ENCODE measurements around the gene GIMAP6. TPM values are rescaled to one million over a fixed set of nuclear protein-coding genes. Genes with fewer than 3 reads are reported as not detected.

The GIMAP6 gene
- total RNA-seq, 1 experiment from 2014 or later: not detected

Other genes with a start within 250 kb of the GIMAP6 start
- not detected in 2 replicates for gene GIMAP8, start 181.8 kb downstream of the GIMAP6 start, total RNA-seq (2021)
- gene GIMAP7, start 117.5 kb downstream of the GIMAP6 start, total RNA-seq (2021): not detected in 2 replicates
- not detected in 2 replicates for gene GIMAP4, start 65.0 kb downstream of the GIMAP6 start, total RNA-seq (2021)
- gene GIMAP2, start 53.3 kb upstream of the GIMAP6 start, total RNA-seq (2021): 0.55 and 0.81 TPM in 2 replicates
- gene GIMAP1, start 84.2 kb upstream of the GIMAP6 start, total RNA-seq (2021): not detected in 2 replicates
- gene GIMAP5, start 105.0 kb upstream of the GIMAP6 start, total RNA-seq (2021): not detected in 2 replicates
- 1.9 and 2.3 TPM in 2 replicates for gene TMEM176B, start 168.0 kb upstream of the GIMAP6 start, total RNA-seq (2021)
- gene TMEM176A, start 168.4 kb upstream of the GIMAP6 start, total RNA-seq (2021): not detected in 2 replicates
- gene AOC1, start 220.1 kb upstream of the GIMAP6 start, total RNA-seq (2021): 11.4 and 13.1 TPM in 2 replicates